Neural cell (in vitro differentiated cells): ENCODE data around the gene PGRMC2. TPM values are rescaled to one million over a fixed set of nuclear protein-coding genes. Genes with fewer than 3 reads are reported as not detected.

Source experiments
- H2AFZ ChIP-seq: fragments of 200-600, 300-800 bp; sonication (generic), shearing (Covaris generic); 2 replicates; pipeline ENCODE4 v1.6.0; 2014; ENCODE audit warnings: low read depth, mild to moderate bottlenecking, antibody characterized with exemption, low read length, moderate library complexity
- H3F3A ChIP-seq: fragments of 200-600 bp; shearing (Covaris generic); 2 replicates; pipeline ENCODE4 v1.6.1; 2016; ENCODE audit warnings: mild to moderate bottlenecking, moderate library complexity, mixed read lengths, antibody characterized with exemption, low read length; ENCODE audit not compliant: insufficient read depth, poor library complexity, severe bottlenecking
- H3K27ac ChIP-seq: fragments of 200-600, 300-800 bp; sonication (generic), shearing (Covaris generic); 2 replicates; pipeline ENCODE4 v1.5.1; 2014; ENCODE audit warnings: mild to moderate bottlenecking, low read length, moderate library complexity
- H3K27me3 ChIP-seq: fragments of 300-800, 200-600 bp; sonication (generic), shearing (Covaris generic); 2 replicates; pipeline ENCODE4 v1.6.0; 2014; ENCODE audit warnings: mild to moderate bottlenecking, low read depth, low read length, moderate library complexity; ENCODE audit not compliant: insufficient read depth
- H3K36me3 ChIP-seq: fragments of 300-800, 200-600 bp; sonication (generic), shearing (Covaris generic); 2 replicates; pipeline ENCODE4 v1.5.1; 2014; ENCODE audit warnings: mild to moderate bottlenecking, antibody characterized with exemption, low read length, moderate library complexity; ENCODE audit not compliant: insufficient read depth
- H3K4me2 ChIP-seq: fragments of 300-800, 200-600 bp; sonication (generic), shearing (Covaris generic); 2 replicates; pipeline ENCODE4 v1.6.0; 2014; ENCODE audit warnings: mild to moderate bottlenecking, low read length
- H3K4me3 ChIP-seq: fragments of 300-800, 200-600 bp; sonication (generic), shearing (Covaris generic); 2 replicates; pipeline ENCODE4 v1.5.1; 2014; ENCODE audit warnings: mild to moderate bottlenecking, low read length, moderate library complexity
- H3K79me2 ChIP-seq: fragments of 200-600 bp; shearing (Covaris generic); replicated peaks from 2 replicates; pipeline ENCODE4 v1.6.0; 2014; ENCODE audit warnings: mild to moderate bottlenecking, low read length, moderate library complexity; ENCODE audit not compliant: insufficient read depth
- H3K9ac ChIP-seq: fragments of 300-800, 200-600 bp; sonication (generic), shearing (Covaris generic); 2 replicates; pipeline ENCODE4 v1.6.1; 2016; ENCODE audit warnings: mild to moderate bottlenecking, low read length, mixed read lengths
- H3K9me2 ChIP-seq: fragments of 200-600 bp; shearing (Covaris generic); 2 replicates; pipeline ENCODE4 v1.6.1; 2016; ENCODE audit warnings: mild to moderate bottlenecking, low read length, mixed read lengths; ENCODE audit not compliant: insufficient read depth
- H3K9me3 ChIP-seq: fragments of 200-600, 300-800 bp; sonication (generic), shearing (Covaris generic); 2 replicates; pipeline ENCODE4 v1.6.1; 2016; ENCODE audit warnings: mild to moderate bottlenecking, mixed run types, low read length, moderate library complexity, mixed read lengths
- H4K20me1 ChIP-seq: fragments of 200-600 bp; shearing (Covaris generic); 2 replicates; pipeline ENCODE4 v1.6.1; 2016; ENCODE audit warnings: mild to moderate bottlenecking, mixed run types; ENCODE audit not compliant: insufficient read depth
- CTCF ChIP-seq: fragments of 450-650 bp; IDR thresholded peaks from 2 replicates; pipeline ENCODE4 v1.5.1; 2014; ENCODE audit warnings: antibody characterized with exemption, mild to moderate bottlenecking, moderate library complexity; ENCODE audit not compliant: poor library complexity, severe bottlenecking
- EP300 ChIP-seq: fragments of 450-650 bp; conservative IDR thresholded peaks from 2 replicates; pipeline ENCODE4 v1.6.1; 2014; ENCODE audit warnings: antibody characterized with exemption, mild to moderate bottlenecking, moderate library complexity; ENCODE audit not compliant: poor library complexity, severe bottlenecking
- EZH2 ChIP-seq: fragments of 200-600, 300-800 bp; shearing (Covaris generic), sonication (generic); IDR thresholded peaks from 2 replicates; pipeline ENCODE4 v1.6.1; 2014; ENCODE audit warnings: antibody characterized with exemption, low read length, borderline replicate concordance, mild to moderate bottlenecking; ENCODE audit not compliant: insufficient read depth, poor library complexity, severe bottlenecking
- MXI1 ChIP-seq: fragments of 450-650 bp; conservative IDR thresholded peaks from 2 replicates; pipeline ENCODE4 v1.6.1; 2014; ENCODE audit warnings: antibody characterized with exemption, mild to moderate bottlenecking; ENCODE audit not compliant: poor library complexity, severe bottlenecking
- POLR2AphosphoS5 ChIP-seq: IDR thresholded peaks from 2 replicates; pipeline ENCODE4 v1.6.1; 2012
- RAD21 ChIP-seq: fragments of 450-650 bp; conservative IDR thresholded peaks from 2 replicates; pipeline ENCODE4 v1.6.1; 2014; ENCODE audit warnings: antibody characterized with exemption, mild to moderate bottlenecking, moderate library complexity
- REST ChIP-seq: IDR thresholded peaks from 2 replicates; pipeline ENCODE4 v1.6.1; 2012; ENCODE audit warnings: borderline replicate concordance
- SMC3 ChIP-seq: fragments of 450-650 bp; conservative IDR thresholded peaks from 2 replicates; pipeline ENCODE4 v1.6.1; 2014; ENCODE audit warnings: antibody characterized with exemption, mild to moderate bottlenecking, moderate library complexity; ENCODE audit not compliant: poor library complexity
- TAF1 ChIP-seq: IDR thresholded peaks from 2 replicates; pipeline ENCODE4 v1.6.1; 2012; ENCODE audit warnings: low read depth
- polyA plus RNA-seq: library from polyadenylated mRNA; depleted of rRNA; stranded (reverse); fragments of >200 nt; gene quantifications from 2 replicates; pipeline ENCODE4 v1.2.3, GENCODE V29; 2014

PGRMC2 gene
- polyA plus RNA-seq, 1 donor from 2014 or later: 16.5 TPM

GRCh38 chr4:128323401-128323800 is 35.8 kb upstream of the PGRMC2 start:
- H3K36me3 ChIP-seq: no peaks in the 10 kb centered on the region
- no peaks in the 10 kb centered on the region for H3K9me2 ChIP-seq
- H3K9me3 ChIP-seq: no peaks in the 10 kb centered on the region
- H3K27ac ChIP-seq: no peak overlapping the region
- no peaks in the 10 kb centered on the region for H3K79me2 ChIP-seq
- H3K27me3 ChIP-seq: no peaks in the 10 kb centered on the region
- no peak overlapping the region for H3K9ac ChIP-seq
- no peak for TF ChIP-seq POLR2AphosphoS5
- TF ChIP-seq RAD21: no peak
- TF ChIP-seq MXI1: no peak
- TF ChIP-seq EZH2: no peak
- no peak for TF ChIP-seq CTCF
- TF ChIP-seq REST: no peak
- TF ChIP-seq EP300: no peak
- no peak for TF ChIP-seq TAF1
- no peak for TF ChIP-seq SMC3
- no peaks in the 10 kb centered on the region for H3F3A ChIP-seq
- H2AFZ ChIP-seq: no peak overlapping the region
- no peak overlapping the region for H3K4me3 ChIP-seq
- no peak overlapping the region for H3K4me2 ChIP-seq
- no peaks in the 10 kb centered on the region for H4K20me1 ChIP-seq

GRCh38 chr4:128322986-128323385 is 35.4 kb upstream of the PGRMC2 start:
- no peaks in the 10 kb centered on the region for H3K9me2 ChIP-seq
- H3K27ac ChIP-seq: no peak overlapping the region
- no peak overlapping the region for H2AFZ ChIP-seq
- TF ChIP-seq MXI1 (no peak), EZH2 (no peak), EP300 (no peak), CTCF (no peak), RAD21 (no peak), POLR2AphosphoS5 (no peak), REST (no peak), TAF1 (no peak), SMC3 (no peak)
- H3K4me3 ChIP-seq: no peak overlapping the region
- no peak overlapping the region for H3K4me2 ChIP-seq
- H3F3A ChIP-seq: no peaks in the 10 kb centered on the region
- no peaks in the 10 kb centered on the region for H3K27me3 ChIP-seq
- H3K9me3 ChIP-seq: no peaks in the 10 kb centered on the region
- H3K79me2 ChIP-seq: no peaks in the 10 kb centered on the region
- no peaks in the 10 kb centered on the region for H3K36me3 ChIP-seq
- H3K9ac ChIP-seq: no peak overlapping the region
- H4K20me1 ChIP-seq: no peaks in the 10 kb centered on the region
